Stomach smooth muscle (tissue), 2 donors: Measurements from ENCODE around the gene PHACTR1.
"Not testable (repeated sequence)": the region's sequence is repeated elsewhere in the genome, so short reads cannot be mapped to it uniquely, and the experiment has no call there.

ENCODE experiments used
- H3K27ac ChIP-seq: one replicate; pipeline ENCODE4 v1.7.0; 2013; ENCODE audit warnings: mild to moderate bottlenecking, low read length, inconsistent platforms
- H3K27me3 ChIP-seq, 2 donors: one replicate each; pipeline ENCODE4 v1.7.0; 2013; ENCODE audit warnings: low read length in 2 of 2; ENCODE audit not compliant: insufficient read depth in 2 of 2, control insufficient read depth in 1 of 2
- H3K36me3 ChIP-seq, 2 donors: one replicate each; pipeline ENCODE4 v1.7.0; 2013; ENCODE audit warnings: low read length in 2 of 2; ENCODE audit not compliant: control insufficient read depth in 2 of 2, insufficient read depth in 2 of 2
- H3K4me1 ChIP-seq: one replicate; pipeline ENCODE4 v1.7.0; 2013; ENCODE audit warnings: low read length; ENCODE audit not compliant: control insufficient read depth, insufficient read depth
- H3K4me3 ChIP-seq, 2 donors: one replicate each; pipeline ENCODE4 v1.7.0; 2013; ENCODE audit warnings: low read length in 2 of 2
- H3K9ac ChIP-seq, 2 donors: one replicate each; pipeline ENCODE4 v1.7.0; 2013; ENCODE audit warnings: low read length in 2 of 2, mild to moderate bottlenecking in 1 of 2
- H3K9me3 ChIP-seq, 2 donors: one replicate each; pipeline ENCODE4 v1.7.0; 2013; ENCODE audit warnings: low read length in 2 of 2; ENCODE audit not compliant: control insufficient read depth in 2 of 2
- donor health status: healthy.
- donor health status: Pancreatic carcinoma.

PHACTR1 gene

GRCh38 chr6:12748815-12749521 is 32.4 kb downstream of the PHACTR1 start:
- H3K4me3 ChIP-seq: no peak overlapping the region
- H3K27me3 ChIP-seq: peaks cover 16 to 22% of the 10 kb centered on the region in 2 donors
- H3K4me1 ChIP-seq: peaks cover 4% of the 10 kb centered on the region

GRCh38 chr6:12749531-12750379 is 33.2 kb downstream of the PHACTR1 start:
- Histone ChIP-seq H3K36me3 (no peaks in the 10 kb centered on the region), H3K27ac (no peak overlapping the region), H3K9ac (no peak overlapping the region), H3K9me3 (peaks cover 2% of the 10 kb centered on the region in 2 donors), H3K27me3 (peaks cover 16 to 22% of the 10 kb centered on the region in 2 donors), H3K4me1 (peaks cover 4% of the 10 kb centered on the region), H3K4me3 (no peak overlapping the region)

More at GRCh38 chr6:12748815-12749521, 32.4 kb downstream of the PHACTR1 start:
- H3K36me3 ChIP-seq: no peaks in the 10 kb centered on the region
- no peak overlapping the region for H3K27ac ChIP-seq
- H3K9ac ChIP-seq: no peak overlapping the region
- peaks cover 2% of the 10 kb centered on the region in 2 donors for H3K9me3 ChIP-seq

GRCh38 chr6:12750416-12750815 is 33.8 kb downstream of the PHACTR1 start:
- no peak overlapping the region for H3K4me3 ChIP-seq
- H3K9me3 ChIP-seq: peaks cover 2% of the 10 kb centered on the region in 2 donors
- H3K36me3 ChIP-seq: no peaks in the 10 kb centered on the region
- no peak overlapping the region for H3K27ac ChIP-seq
- H3K4me1 ChIP-seq: peaks cover 4% of the 10 kb centered on the region
- H3K27me3 ChIP-seq: peaks cover 16 to 22% of the 10 kb centered on the region in 2 donors
- no peak overlapping the region for H3K9ac ChIP-seq

DNA sequence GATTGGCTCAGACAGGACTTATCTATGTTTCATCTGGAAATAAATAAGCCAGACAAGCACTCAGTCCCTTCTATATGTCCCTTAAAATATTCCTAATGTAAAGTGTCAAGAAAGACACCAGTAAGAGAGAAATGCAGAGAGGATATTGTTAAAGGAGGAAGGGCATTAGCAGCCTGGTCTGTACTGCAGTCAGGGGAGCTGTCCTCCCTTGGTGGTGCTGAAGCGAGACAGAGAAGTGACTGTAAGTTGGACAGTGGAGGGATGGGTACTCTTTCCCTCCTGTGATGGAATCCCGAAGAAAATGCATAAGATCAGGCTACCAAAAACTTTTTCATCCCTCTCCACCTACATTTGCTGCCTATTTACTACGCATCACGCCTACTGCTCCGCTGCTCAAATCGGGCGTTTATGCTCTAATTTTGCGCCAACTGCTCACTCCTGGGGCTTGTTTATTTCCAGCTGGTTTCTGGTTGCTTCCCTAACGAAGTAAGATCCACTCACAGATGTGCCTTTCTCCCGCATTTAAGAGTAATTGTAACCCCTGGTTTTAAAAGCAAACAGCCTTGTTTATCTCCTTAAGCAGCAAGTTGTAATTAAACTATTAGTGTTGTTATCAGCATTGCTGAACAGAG is 35.2 kb downstream of the PHACTR1 start:
- Histone ChIP-seq H3K36me3 (no peaks in the 10 kb centered on the region), H3K9ac (no peak overlapping the region), H3K4me1 (peaks cover 4% of the 10 kb centered on the region), H3K9me3 (peaks cover 0 to 2% of the 10 kb centered on the region in 2 donors), H3K27ac (no peak overlapping the region), H3K27me3 (peaks cover 16 to 22% of the 10 kb centered on the region in 2 donors), H3K4me3 (no peak overlapping the region)

DNA sequence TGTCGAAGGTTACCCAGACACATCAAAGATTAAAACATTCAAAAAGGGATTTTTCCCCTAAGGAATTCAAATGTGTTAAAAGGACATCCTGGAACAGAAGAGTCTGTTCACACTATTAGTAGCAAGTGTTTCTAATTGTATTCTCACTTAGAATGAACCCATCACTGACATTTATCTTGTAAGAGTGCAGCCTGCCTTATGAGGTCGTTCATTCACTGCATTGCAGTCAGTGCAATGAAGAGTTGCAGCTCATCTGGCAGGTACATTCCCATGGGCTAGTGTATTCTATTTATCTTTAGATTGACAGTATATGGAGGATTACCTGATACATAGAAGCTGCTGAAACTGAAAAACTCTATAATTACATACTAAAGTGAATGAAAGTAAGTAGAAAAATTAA is 36.5 kb downstream of the PHACTR1 start:
- Histone ChIP-seq H3K4me3 (no peak overlapping the region), H3K27ac (no peak overlapping the region), H3K36me3 (no peaks in the 10 kb centered on the region), H3K9ac (no peak overlapping the region), H3K4me1 (peaks cover 4% of the 10 kb centered on the region), H3K9me3 (peaks cover 0 to 2% of the 10 kb centered on the region in 2 donors), H3K27me3 (peaks cover 16% of the 10 kb centered on the region in 2 donors)

- Histone ChIP-seq H3K4me1 (no peaks in the 10 kb centered on the region), H3K36me3 (no peaks in the 10 kb centered on the region), H3K9me3 (no peaks in the 10 kb centered on the region), H3K4me3 (no peak overlapping the region), H3K9ac (no peak overlapping the region), H3K27me3 (peaks cover 0 to 2% of the 10 kb centered on the region in 2 donors), H3K27ac (no peak overlapping the region)
Measured at GRCh38 chr6:12760226-12760625, 43.7 kb downstream of the PHACTR1 start.

- no peak overlapping the region for H3K9ac ChIP-seq
- no peaks in the 10 kb centered on the region for H3K4me1 ChIP-seq
- no peaks in the 10 kb centered on the region for H3K9me3 ChIP-seq
- H3K36me3 ChIP-seq: no peaks in the 10 kb centered on the region
- H3K27ac ChIP-seq: no peak overlapping the region
- H3K27me3 ChIP-seq: peaks cover 0 to 2% of the 10 kb centered on the region in 2 donors
- no peak overlapping the region for H3K4me3 ChIP-seq
Measured at GRCh38 chr6:12760911-12761310, 44.3 kb downstream of the PHACTR1 start.

GRCh38 chr6:12761376-12762115 is 45.0 kb downstream of the PHACTR1 start:
- H3K4me1 ChIP-seq: no peaks in the 10 kb centered on the region
- no peak overlapping the region for H3K4me3 ChIP-seq
- H3K9ac ChIP-seq: no peak overlapping the region
- peaks cover 0 to 2% of the 10 kb centered on the region in 2 donors for H3K27me3 ChIP-seq
- no peaks in the 10 kb centered on the region for H3K36me3 ChIP-seq
- no peaks in the 10 kb centered on the region for H3K9me3 ChIP-seq
- H3K27ac ChIP-seq: no peak overlapping the region

GRCh38 chr6:12762731-12763434 is 46.3 kb downstream of the PHACTR1 start:
- H3K27me3 ChIP-seq, H3K9ac ChIP-seq, H3K9me3 ChIP-seq, H3K36me3 ChIP-seq, H3K27ac ChIP-seq, H3K4me1 ChIP-seq, H3K4me3 ChIP-seq: not testable (repeated sequence)

- Histone ChIP-seq H3K9ac (no peak overlapping the region), H3K36me3 (no peaks in the 10 kb centered on the region), H3K27ac (no peak overlapping the region), H3K9me3 (no peaks in the 10 kb centered on the region), H3K27me3 (peaks cover 0 to 4% of the 10 kb centered on the region in 2 donors), H3K4me1 (no peaks in the 10 kb centered on the region), H3K4me3 (no peak overlapping the region)
Measured at GRCh38 chr6:12766365-12766764, 49.8 kb downstream of the PHACTR1 start.
